Right forelimb (tissue), 1 donor: ENCODE data around the gene ELL.
"Not testable (repeated sequence)": the region's sequence is repeated elsewhere in the genome, so short reads cannot be mapped to it uniquely, and the experiment has no call there.

ENCODE experiments used
- DNase-seq: peaks from one replicate; pipeline ENCODE4 v3.0.0-alpha.2; 2018

ELL gene

DNA sequence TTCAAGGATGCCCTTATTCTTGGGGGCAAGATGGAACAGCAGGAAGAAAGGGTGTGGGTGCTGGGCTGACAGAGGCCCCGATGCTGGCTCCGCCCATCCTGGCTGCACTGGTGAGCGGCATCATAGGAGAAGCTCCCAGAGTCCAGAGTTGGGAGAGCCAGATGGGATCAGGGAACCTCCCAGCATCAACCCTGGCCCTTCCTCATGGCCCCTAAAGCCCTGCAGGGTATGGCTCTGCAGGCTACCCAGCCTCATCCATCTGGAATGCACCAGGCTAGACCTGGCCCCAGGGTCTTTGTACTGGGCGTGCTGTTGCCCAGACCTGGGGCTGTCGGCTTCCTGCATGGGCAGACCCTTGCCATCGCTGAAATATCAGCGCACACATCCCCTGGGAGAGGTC is 7.9 kb upstream of the ELL start:
- no peak for DNase-seq

DNA sequence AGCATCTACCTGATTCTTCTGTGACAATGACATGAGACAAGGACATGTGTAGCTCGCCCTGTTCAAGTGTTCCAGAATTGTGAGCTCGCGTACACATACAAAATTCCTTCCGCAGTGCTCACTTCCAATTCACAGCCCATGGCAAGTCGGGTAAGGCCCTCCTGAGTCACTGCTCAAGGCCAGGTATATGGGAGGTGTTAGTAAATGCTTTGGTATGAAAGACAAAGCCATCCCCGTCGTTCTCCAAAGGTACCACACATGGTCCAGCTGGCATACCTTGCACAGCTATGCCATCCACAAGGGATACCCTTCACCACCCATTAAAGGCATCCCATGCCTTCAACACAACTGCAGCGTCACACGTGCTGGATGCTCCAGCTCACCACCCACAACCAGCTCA is 4.4 kb upstream of the ELL start:
- no peak for DNase-seq

DNA sequence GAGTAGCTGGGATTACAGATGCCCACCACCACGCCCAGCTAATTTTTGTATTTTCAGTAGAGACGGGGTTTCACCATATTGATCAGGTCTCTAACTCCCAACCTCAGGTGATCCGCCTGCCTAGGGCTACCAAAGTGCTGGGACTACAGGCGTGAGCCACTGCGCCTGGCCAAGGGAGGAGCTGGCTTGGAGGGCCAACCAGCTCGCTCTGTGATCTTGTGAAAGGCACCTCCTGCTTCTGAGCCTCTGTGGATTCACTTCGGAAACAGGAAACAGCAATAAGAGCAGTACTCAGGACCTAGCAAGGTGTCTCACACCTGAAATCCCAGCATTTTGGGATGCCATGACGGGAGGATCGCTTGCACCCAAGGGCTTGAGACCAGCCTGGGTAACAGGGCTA is 2.0 kb upstream of the ELL start:
- DNase-seq: no peak

DNA sequence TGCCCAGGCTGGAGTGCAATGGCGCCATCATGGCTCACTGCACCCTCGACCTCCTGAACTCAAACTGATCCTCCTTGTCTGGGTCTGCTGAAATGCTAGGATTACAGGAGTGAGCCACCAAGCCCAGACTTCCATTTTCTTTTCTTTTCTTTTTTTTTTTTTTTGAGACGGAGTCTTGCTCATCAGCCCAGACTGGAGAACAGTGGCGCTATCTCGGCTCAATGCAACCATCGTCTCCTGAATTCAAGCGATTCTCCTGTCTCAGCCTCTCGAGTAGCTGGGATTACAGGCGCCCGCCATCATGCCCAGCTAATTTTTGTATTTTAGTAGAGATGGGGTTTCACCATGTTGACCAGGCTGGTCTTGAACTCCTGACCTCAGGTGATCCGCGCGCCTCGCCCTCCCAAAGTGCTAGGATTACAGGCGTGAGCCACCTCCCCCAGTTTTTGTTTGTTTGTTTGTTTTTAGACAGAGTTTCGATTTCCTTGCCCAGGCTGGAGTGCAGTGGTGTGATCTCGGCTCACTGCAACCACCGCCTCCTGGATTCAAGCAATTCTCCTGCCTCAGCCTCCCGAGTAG is 1.1 kb upstream of the ELL start:
- not testable (repeated sequence) for DNase-seq

DNA sequence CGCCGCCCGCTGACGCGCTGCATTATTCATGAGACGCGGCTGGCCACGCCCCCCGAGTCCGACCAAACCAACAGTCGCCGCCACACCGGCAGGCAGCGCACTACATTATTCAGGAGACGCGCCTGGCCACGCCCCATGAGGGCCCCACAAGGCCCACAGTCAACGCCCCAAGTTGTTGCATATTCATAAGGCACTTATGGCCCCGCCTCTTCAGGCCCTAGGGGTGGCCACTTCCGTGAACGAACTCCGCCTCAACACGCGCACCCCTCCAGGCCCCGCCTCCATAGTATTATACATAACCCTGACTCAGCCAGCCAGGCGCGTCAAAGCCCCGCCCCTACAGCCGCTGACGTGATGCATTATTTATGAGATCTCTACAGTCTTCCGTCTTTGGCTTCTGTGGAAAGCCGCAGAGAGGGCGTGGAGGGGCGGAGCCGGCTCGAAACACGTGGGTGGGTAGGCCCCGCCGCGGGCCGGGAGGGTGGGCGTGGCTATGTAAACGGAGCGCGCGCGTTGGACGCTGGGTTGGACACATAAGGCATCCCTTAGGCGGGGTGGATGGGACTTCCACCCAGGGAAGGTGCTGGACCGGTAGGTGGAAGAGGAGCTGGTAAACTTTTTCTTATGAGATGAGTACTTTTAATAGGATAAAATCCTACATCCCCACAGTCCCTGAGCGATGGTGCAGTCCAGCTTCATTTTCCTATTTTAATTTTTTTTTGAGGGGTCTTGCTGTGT is 423 bp upstream of the ELL start:
- peak; percentile 100 for DNase-seq

DNA sequence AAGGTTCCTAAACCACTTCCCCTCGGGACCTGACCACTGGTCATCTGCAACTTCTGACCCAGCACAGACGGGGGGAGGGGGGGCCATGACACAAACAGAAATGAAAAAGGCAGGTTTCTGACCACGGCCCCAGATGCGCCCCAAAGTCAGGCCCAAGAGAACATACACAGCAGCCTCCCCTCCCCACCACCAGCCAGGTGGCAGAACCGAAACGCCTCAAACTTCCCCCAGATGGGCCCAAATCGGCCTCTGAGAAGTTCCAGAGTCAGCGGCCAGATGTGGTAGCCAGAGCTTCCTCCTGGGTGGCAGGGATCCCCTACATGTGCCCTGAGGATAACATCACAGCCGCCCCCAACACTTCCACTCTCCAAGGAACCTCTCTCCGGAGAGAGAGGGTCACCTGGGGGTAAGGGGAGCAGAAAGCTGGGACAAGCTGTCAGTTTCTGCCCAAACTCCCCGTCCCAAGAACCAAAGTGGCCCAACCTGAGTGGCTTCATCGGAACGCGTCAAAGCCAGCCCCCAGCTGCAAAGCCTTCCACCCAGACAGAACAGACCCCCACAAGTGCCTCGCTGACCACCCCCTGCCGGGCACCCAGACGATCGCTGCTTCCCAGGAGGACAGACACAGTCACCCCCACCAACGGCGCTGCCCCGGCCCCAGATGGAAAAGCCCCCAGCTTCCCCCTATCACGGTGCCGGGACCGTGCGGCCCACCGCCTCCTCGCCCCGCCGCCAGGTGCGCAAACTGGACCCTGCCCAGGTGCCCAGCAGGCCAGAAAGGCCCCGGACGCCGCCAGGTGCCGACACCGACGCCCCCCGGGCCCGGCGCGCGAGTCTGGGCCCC is 800 bp downstream of the ELL start:
- no peak for DNase-seq

DNA sequence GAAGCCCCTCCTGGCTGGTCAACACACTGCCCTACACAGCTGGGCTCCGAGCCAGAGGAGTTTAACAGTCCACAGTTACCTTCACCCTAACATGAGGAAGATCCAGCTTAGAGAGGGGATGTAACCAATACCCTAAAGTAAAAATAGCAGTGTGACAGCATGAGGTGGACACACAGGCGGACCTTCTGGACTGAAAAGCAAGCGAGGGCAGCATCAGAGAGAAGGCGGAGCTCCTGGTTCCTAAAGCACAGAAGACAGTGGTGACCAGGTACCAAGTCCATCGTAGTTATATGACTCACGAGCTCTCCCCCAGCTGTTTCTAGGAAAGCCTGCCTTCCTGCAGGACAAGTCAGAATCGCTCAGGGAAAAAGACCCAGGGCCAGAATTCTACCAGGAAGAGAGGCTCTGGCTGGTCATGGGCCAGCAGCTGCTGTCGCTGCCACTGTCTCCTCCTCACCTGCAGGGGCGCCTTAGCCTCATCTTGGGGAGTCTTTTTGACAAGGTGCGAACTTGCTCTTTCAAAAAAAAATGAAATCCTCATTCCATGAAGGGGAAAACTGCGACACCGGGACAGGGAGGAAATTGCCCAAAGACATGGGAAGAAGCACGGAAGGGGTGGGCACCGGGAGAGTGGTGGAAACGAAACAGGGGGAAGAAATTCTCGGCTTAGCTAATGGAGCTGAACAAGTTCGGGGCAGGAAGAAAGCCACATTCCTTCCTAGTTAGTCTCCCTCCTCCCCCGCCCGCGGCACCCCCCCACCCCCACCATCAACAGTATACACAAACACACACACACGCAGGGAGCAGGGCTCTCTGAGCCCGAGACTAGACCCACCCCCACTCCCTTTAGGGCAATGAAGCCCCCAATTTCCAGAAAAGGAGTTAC is 1.7 kb downstream of the ELL start:
- peak; percentile 81 for DNase-seq

DNA sequence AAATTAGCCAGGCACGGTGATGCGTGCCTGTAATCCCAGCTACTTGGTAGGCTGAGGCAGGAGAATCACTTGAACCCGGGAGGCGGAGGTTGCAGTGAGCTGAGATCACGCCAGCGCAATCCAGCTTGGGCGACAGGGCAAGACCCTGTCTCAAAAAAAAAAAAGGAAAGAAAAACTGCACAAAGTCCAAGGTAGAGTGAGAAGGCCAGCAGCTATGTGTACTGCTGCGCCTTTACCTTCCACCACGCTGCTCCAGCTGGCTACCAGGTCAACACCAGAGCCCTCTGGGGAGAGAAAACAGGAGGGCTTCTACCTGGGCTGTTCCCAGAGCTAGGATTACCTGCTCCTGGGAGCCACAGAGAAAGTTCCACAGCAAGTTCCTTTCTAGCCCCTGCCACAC is 3.2 kb downstream of the ELL start:
- DNase-seq: no peak

DNA sequence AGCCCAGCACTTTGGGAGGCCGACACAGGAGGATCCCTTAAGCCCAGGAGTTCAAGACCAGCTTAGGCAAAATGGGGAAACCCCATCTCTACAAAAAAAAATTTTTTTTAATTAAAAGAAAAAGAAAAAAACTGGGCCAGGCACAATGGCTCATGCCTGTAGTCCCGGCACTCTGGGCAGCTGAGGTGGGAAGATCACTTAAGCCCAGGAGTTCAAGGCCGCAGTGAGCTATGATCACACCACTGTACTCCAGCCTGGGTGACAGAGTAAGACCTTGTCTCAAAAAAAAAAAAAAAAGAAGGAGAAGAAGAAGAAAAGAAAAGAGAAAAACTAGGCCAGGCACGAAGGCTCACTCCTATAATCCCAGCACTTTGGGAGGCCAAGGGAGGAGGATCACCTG is 4.3 kb downstream of the ELL start:
- no peak for DNase-seq

DNA sequence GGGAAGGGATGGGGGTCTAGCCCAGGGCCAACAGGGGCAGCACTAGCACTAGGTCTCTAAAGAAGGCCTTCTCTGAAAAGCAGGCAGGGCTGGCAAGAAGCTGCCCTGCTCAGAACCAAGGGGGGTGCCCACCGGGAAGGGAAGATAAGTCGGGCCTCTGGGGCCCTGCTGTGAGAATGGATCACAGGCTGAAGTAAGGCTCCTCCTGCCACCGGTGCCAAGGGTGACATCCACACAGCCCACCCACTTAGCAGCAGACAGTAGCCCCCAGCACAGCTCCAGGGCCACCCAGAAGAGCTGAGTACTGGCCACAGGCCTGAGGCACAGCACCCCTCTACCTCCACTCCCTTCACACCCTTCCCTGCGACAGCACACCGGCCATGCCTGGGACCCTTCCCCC is 5.9 kb downstream of the ELL start:
- DNase-seq: no peak

DNA sequence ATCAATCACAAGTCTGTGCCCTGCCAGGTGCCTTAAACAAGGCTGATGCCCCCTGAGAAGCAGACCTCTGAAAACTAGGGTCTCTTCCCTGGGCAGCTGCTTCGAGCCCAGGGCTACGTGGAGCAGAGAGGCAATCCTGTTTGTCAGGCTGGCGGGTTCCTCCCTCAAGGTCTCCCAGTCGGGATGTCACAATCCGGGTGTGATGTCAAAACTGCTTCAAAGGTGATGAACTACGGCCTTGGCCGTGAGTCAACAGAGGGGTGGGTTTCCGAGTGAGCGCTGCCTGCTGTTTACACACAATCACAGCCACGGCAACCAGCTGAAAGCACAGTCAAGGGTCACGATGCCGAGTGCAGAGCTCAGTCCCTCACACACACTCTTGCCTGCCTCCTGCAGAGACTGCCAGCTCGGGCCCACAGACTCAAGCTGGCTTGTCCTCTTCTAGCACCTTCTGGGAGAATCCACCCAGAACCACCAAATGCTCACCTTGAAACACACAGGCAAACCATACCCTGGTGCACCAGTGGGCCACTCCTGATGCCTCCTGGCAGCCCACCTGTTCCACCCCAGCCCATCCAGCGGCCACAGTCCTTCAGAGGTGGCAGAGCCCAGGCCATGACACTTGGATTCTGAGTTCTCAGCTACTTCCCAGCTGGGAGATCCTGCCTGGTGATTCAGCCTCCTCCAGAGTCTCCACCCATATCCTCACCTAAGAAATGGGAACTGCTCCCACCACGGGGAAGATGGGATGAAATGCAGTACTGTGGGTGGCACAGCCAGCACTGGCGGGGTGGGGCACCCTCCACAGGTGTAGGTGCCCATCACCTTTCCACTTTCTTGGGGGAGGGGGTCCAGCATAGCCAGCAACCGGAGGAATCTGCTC is 6.8 kb downstream of the ELL start:
- no peak for DNase-seq

DNA sequence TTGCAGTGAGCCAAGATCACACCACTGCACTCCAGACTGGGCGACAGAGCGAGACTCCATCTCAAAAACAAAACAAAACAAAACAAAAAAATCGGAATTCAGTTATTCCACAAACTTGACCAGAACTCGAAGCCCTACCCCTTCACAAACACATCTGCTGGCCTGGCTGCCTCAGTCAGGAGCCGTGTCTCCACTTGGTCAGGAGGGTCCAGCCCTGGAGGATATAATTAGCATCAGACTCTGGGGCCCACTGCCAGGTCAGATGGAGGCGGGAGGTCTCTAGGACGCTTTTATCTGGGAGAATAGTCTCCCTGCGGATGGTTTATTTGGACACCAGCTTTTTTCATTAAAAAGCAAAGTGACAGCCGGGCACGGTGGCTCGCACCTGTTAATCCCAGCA is 8.0 kb downstream of the ELL start:
- DNase-seq: no peak

DNA sequence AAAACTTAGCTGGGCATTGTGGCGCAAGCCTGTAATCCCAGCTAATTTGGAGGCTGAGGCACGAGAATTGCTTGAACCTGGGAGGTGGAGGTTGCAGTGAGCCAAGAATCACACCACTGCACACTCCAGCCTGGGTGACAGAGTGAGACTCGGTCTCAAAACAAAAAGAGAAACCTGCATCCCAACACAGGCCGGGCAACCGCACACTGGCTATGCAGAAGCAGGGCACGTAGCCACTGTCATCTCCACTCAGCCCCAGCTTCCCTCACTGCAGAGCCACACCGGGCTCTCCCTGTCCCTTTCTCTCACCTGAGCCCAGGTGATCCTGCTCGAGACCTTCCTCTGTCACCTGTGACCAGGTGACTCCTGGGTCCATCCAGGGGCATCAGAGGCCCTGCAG is 11.7 kb downstream of the ELL start:
- no peak for DNase-seq

DNA sequence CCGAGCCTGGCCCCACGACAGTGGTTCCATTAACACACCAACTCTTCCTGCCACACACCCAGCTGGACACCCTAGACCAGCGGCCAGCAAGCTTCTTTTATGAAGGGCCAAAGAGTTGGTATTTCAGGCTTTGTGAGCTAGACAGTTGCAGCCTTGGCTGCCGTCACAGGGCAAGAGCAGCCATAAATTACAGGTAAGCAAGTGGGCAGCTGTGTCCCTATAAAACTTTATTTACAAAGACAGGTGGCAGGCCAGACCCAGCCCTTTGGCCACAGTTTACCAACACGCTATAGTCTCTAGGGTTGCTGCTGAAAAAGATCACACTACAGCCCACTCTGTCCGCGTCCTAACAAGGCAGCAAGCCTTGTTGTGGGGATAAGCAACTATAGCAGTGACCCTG is 13.3 kb downstream of the ELL start:
- no peak for DNase-seq

DNA sequence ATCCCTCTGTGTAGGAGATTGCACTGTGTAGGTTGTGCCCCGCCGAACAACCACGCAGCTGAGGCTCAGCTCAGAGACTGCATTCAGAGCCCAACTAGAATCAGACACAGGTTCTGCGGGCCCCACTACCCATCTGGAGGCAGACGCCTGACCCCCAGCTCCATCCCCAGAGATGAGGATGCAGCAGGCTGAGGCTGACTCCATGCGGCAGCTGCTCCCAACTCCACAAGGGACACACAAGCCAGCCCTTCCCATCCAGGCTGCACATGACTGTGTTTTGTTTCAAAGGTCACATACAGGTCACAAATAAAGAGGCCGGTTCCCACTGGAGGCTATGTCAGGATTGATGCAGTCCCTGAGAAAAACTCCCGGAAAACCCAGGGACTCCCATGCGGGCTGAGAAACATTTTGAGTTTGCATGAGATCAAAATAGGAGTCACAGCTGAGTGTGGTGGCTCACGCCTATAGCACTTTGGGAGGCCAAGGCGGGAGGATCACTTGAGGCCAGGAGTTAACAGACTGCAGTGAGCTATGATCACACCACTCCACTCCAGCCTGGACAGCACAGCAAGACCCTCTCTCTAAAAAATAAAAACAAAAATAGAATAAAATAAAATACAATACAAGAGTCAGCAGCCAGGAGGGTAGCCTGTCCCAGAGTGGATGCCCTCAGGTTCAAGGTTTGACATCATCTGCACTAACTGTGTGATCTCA is 14.0 kb downstream of the ELL start:
- no peak for DNase-seq

DNA sequence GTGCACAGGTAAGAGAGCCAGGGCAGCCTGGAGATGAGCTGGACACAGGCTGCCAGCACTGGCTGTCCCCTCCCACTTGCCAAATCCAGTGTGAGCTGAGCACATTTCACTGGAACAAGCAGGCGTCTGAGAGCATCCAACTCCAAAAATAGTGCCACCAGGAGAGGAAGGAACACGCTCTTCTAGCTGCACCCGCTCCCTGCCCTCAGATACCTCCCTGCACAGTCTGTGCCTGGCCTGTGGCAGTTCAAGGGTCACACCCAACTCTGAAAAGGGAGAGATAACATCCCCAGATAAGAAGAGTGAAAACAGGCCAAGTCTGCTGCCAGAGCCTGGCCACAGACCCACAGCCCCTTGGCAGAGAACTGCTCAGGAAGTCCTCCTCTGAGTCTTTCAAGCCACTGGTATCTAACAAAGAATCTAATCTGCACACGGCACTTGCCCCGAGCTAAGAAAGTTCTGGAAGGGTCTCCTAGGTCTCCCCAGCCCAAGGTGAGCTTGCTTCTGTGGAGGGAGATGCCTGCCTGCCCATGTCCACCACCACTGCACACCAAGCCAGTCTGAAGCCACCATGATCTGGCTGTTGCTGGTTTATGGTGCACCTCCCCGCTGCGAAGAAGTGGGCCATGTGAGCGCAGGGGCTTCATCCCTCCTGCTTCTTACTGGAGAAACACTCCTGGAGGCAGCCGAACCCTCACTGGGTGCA is 14.7 kb downstream of the ELL start:
- peak; percentile 32 for DNase-seq

DNA sequence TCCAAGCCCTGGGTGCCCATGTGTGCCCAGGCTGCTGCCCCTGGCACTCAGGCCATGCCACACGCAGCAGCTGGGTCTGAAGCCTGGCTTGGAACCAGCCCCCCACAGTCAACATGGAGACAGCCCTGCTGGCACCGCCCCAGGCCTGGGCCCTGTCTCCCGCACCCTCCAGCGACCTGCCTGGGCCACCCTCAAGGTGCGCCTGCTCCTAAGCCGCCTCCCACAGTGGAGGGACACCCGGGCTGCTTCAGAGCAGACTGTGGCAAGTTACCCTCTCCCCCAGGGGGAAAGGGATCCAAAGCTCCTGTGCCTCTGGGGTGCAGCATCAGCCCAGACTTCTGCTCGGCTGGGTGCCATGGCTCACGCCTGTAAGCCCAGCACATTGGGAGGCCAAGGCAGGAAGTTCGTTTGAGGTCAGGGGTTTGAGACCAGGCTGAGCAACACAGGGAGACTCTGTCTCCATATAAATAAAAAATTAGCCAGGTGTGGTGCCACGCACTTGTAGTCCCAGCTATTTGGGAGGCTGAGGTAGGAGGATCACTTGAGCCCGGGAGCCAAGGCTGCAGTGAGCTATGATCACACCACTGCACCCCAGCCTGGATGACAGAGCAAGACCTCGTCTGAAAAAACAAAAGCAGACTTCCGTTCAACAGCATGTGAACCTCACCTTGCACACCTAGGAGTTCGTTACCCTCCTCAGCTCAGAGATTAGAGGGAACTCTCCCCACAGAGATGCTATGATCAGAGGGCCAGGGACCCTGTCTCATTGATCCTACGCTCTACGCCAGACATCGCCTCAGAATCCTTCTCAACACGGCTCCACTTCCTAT is 15.6 kb downstream of the ELL start:
- DNase-seq: no peak

DNA sequence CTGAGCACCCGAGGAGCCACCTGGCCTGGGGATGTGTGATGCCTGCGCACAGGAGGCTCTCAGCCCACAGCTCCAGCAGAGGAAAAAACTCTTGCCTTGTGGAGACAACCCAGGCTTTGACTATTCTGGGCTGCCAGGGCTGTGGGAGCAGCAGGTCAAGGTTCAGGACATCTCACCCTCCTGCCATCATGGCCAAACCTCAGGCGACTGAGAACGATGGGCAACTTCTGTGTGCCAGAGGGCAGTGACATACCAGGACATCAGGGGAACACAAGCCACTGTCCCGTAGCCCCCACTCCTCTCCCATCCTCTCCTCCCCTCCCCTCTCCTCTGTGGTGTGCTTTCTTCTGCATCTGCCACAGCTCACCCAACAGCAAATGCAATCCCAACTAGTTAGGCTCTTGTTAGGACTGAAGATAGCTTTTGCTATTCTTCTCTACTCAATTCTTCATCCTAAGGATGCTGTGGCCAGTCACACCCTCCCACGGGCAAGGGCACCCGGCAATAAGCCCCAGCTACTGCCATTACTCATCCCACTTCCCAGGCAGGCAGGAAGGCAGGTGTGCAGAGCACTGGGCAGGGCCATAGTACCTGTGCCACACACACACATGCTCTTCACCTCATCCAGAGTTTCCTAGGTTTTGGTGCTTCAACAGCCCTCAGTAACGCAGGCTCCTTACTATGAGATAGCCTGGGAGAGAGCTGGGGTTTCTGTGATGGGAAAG is 16.8 kb downstream of the ELL start:
- DNase-seq: no peak
